Ureter (tissue), 1 donor: ENCODE data around the gene TMEM131L. TPM values are rescaled to one million over a fixed set of nuclear protein-coding genes. Genes with fewer than 3 reads are reported as not detected.

Experiments used
- DNase-seq: peaks from one replicate; pipeline ENCODE4 v3.0.0-alpha.2; 2020; ENCODE audit warnings: low spot score
- total RNA-seq: library from RNA; stranded (reverse); gene quantifications from one replicate; pipeline ENCODE4 v1.2.4, GENCODE V29; 2023
- donor health status: DM: yes; HTN: yes; CAD: no.

Gene TMEM131L
- total RNA-seq, 1 donor from 2014 or later, result 12.1 TPM

DNA sequence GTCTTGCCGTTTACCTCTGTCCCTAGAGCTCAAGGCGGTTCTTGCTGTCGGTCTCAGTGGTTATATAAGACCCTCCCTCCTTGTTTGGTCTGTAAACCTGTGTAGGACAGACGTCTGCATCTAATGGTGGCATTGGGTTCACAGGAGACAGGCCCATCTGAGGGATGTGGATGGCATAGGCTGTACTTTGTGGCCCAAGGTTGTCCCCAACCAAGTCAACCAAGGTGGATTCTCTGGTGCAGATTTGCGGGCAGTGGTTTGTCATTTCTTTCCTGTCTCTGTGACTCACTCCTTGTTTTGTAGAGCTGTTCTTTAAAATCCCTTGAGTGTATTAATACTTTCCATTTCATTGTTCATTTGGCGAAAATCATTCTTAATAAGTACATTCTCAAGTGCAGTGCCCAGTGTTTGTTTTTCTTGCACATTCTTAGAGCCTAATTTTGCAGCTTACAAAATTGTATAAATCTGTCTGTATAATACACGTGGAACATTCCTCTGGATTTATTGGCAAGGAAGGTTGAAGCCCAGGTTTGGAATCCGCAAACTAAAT, 149.9 kb downstream of the TMEM131L start:
- DNase-seq, result no peak

DNA sequence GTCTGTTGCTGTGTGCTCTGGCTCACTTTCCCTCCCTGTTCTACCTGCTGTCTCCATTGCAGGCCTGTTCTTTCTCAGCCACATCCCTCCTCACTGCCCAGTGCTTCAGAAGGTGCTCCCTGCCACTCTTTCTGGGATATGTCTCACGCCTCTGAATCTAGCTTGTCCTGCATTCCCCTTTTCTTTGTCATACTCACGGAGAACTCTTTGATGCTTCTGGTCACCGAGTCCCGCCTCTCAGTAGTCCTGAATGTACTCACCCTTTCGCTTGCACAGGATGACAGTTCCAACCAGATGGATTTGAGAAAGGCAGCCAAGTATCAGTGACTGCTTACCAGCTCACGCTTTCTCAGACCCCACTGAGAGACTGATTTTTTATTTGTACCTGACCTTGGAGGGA, 152.7 kb downstream of the TMEM131L start:
- DNase-seq, result no peak

DNA sequence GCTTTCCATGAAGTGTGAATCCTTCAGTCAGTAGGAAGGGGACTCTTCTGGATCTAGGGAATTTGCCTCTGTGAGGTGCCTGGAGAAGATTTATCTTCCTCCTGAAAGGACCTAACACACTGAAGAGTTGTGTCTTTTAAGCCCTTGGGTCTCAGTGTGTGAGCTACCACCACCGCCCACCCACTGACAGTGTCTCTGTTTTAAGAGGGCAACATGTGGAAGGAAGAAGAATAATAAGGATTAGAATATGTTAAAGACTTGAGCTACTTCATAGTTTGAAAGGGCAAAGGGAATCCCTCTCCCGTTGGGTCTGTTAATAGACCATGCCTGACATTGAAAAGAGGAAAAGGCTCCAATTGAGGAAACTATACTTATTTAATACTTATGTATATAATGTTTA, 153.7 kb downstream of the TMEM131L start:
- DNase-seq, result no peak

DNA sequence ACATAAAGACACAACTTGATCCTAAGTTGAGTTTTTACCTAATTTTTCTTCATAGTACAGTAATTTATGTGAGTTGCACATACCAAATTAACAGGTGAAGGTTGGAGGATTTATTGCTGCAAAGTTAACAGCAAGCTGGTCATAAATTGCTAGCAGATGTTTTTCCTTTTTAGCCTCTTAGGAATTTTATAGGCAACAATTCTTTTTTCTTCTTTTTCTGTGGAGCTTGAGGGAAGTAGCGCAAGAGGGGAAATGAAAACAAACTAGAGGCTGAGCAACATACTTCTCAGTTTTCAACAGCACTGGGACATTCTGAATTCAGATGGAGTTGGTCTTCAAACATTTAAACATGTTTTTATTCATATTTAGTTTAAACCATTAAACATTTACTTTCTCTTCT, 154.2 kb downstream of the TMEM131L start:
- no peak for DNase-seq

DNA sequence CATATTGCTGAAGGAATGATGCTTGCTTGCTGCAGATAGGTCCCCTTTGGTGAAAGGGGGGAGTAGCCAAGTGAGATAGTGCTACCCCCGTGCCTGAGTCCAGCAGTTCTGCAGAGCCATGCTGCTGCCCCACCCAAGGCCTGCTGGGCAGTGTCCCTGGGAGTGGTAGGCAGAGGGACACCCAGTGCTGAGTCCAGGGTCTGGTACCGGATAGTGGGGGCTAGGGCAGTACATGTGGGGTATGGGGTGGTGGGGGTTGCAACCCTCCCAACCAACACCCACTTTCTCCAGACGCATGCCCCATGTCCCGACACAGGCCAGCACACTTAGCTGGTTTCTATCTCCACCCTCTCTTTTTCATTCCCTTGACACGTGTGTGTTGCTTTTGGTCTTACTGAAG, 155.9 kb downstream of the TMEM131L start:
- no peak for DNase-seq

DNA sequence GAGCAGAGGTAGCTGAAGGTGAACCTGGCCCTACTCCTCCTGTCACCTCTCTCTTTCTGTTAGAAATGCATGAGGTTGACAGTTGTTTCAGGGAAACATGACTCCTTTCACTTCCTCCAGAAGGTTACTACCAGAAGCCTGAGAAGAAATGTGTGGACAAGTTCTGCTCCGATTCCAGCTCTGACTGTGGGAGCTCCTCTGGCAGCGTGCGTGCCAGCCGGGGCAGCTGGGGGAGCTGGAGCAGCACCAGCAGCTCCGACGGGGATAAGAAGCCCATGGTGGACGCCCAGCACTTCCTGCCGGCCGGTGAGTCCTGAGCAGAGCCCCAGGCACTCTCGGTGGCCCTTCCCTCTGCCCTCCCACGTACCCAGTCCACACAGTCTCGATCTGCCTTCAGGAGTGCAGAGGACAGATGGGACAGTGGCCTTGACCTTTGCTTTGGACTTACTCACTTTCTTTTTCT, 156.6 kb downstream of the TMEM131L start:
- no peak for DNase-seq

DNA sequence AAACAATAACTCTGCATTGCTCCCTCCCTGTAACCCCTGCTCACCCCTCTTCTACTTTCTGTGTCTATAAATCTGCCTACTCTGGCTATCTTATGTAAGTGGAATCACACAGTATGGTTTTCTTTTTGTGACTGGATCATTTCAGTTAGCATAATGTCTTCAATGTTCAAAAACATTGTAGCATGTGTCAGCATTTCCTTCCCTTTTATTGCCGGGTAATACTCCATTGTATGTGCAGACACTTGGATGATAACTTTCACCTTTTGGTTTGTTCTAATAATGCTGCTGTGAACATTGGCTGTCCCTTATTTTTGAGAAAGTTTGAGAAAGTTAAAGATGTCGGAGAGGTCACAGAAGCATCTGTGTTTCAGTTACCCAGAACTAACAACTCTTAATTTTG, 157.3 kb downstream of the TMEM131L start:
- no peak for DNase-seq

DNA sequence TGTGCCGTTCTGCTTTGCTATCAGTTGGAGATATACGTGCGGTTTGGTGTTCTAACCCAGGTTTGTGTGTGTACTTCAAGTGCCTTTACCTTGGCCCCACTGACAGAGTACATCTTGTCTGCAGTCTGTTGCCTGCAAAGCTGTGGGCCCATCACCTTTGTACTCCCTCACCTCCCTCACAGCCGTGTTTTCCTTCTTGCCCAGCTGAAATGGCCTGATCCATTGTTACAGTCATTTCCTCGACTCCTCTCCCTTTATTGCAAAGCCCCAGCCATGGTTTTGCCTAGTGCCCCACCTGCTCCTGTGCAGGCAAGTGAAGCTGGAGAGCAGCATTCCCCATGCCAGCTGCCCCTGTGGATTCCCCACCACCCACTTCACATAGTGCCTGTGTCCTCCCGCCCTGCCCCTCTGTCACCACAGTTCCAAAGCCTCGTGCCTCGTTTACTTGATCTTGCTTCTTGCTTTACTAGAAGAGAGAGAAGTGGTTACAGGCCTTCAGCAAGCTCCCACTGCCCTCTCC, 162.7 kb downstream of the TMEM131L start:
- DNase-seq, result no peak

DNA sequence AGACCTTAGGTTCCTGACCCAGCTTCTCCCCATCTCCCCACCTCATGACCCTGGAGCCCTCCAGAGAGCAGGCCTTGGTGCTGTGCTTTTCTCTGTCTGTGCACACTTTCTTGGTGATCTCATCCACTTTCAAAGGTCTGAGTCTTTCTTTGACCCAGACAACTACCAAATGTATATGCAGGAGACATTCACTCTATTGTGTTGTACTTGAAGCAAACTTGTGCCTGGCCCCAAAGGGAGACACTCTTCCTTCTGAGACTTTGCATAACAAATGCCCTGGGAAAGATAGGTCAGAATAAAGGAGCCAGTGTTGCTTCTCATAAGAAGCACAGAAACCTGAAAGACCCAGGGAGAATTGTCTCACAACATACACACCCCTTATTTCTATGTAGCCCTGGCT, 163.6 kb downstream of the TMEM131L start:
- DNase-seq, result no peak

DNA sequence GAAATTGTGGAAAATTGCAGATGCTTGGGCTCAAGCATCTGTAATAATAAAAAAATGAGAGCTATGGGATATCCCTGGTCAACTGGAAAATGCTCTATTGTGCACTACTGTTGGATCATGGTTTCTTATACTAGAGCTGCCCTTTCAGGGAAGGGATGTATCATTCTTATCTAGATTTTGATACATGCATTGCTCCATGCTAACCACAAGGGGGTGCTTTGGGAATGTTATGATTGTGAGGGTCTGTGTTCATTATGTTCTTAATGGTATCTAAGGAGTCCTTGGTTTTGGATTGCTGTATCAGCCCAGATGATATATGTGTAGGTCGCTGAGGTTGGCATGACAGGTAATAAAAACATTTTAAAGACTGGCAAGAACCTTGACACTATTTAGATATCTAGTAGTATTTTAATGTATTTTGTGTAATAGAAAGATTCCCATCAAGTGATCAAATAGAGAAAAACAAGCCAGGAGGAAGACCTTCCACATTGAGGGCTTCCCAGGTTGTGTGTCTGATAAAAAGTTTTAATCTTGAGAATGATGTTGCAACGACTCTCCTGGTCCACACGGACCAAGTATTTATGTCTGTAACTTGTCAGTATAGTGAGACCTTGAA, 168.7 kb downstream of the TMEM131L start:
- DNase-seq, result no peak

DNA sequence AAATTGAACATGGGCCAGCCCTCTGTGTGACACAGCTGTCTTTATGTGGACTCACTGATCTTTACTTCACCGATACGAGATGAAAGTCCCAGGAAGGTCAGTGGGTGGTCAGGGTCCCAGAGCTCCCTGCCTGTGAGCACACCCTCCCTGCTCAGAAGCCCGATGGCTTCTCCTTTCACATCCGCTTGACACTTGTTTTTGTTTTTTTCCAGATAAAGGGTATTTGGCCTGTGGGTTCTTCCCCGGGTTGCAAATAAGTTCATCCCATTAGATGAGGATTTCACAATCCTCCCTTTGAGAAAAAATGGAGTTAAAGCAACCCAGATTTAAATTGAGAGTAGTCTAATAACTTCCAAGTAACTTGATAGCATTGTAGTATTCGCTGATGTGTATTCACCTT, 169.7 kb downstream of the TMEM131L start:
- DNase-seq, result no peak

DNA sequence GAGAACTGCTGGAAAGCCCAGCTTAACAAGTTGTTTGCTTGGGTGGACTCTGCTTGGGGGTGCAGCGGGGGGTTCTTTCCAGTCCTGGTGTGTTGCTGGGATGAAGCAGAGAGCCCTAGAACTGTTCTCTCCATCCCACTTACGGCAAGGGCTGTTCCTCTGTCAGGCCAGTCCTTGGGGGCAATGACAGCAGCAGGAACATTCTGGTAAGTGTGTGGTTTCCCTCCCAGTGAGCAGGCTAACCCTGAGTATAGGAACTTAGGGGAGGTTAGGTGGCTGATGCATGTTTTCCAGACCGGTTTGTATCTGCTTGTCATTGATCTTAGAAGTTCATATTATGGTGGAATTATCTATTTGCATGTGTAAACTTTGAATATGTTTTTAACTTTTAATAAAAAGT, 171.0 kb downstream of the TMEM131L start:
- no peak for DNase-seq

DNA sequence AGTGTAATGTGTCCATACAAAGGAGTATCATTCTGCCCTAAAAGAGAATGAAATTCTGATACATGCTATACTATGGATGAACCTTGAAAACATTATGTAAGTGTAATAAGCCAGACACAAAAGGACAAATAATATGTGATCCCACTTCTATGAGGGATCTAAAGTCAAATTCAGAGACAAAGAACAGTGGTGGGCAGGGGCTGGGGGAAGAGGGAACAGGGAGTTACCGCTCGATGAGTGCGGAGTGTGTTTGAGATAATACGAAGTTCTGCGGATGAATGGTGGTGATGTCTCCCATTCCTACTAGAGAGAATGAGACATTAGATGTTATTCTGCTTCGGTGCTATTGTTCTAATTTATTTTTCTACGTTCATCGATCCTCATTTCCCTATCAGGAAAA, 171.9 kb downstream of the TMEM131L start:
- DNase-seq, result no peak

DNA sequence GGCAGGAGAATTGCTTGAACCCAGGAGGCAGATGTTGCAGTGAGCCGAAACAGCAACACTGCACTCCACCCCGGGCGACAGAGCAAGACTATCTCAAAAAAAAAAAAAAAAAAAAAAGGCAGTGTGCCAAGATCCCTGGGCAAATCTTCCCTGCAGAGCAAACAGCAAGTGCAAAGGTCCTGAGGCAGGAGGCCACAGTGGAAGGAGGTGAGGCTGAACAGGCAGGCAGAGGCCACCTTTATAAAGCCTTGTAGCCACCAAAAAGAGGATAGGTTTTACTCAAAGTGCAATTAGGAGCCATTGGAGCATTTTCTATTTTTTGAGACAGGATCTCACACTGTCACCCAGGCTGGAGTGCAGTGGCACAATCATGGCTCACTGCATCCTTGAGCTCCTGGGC, 172.8 kb downstream of the TMEM131L start:
- no peak for DNase-seq

DNA sequence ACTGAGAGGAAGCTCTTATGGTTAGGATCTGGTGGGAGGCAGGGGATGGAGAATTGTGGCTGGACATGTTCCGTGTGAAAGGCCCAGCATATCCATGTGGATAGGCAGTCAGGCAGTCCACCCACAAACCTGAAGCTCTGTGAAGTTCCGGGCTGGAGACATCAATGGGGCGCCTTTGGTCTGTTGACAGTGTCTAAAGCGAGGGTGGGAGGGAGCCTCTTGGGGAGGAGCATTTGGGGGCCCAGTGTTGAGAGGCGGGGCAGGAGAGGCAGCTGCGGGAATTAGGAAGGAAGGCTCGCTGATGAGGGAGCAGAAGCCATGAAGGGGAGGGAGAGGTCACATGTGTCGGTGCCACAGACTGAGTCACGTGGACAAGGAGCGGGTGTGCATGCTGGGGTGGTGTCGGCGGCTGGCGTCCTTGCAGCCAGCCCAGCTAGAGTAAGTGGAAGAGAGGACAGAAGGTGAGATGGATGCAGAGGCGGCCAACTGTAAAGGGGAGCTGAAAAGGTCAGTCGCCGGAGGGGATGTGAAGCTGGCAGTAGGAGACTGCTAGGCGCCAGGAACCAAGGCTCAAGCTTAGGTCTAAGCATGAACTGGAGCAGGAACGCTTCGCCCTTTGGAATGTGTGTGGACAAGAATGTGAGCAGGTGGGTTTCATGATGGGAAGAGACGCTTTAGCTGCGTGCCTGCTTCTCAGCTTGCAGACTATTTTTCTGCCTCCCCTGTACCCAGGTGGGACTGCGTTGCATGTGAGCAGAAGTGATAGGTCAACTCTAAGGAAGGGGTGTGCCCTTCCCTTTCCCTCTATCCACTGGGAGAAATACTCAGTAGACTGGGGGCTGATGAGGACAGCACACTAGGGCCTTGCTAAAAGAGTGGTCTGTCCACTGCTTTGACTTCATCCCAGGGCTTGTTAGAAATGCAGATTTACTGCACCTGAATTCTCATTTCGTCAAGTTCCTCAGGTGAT, 174.0 kb downstream of the TMEM131L start:
- no peak for DNase-seq

DNA sequence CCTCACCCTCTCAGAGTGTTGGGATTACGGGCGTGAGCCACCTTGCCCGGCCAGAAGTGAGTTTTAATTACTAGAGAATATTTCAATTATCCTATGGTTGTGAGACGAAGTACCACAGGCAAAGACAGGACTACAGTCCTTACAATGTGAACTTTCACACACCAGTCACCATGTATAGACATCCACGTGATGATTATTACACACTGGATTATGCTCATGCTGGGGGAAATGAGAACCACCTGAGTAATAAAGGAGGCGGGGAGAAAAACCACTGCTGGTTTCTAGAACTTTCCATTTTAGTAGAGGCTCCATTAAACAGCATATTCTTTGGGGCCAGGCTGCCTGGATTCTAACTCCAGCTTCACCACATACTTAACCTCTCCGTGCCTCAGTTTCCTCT, 175.4 kb downstream of the TMEM131L start:
- no peak for DNase-seq

DNA sequence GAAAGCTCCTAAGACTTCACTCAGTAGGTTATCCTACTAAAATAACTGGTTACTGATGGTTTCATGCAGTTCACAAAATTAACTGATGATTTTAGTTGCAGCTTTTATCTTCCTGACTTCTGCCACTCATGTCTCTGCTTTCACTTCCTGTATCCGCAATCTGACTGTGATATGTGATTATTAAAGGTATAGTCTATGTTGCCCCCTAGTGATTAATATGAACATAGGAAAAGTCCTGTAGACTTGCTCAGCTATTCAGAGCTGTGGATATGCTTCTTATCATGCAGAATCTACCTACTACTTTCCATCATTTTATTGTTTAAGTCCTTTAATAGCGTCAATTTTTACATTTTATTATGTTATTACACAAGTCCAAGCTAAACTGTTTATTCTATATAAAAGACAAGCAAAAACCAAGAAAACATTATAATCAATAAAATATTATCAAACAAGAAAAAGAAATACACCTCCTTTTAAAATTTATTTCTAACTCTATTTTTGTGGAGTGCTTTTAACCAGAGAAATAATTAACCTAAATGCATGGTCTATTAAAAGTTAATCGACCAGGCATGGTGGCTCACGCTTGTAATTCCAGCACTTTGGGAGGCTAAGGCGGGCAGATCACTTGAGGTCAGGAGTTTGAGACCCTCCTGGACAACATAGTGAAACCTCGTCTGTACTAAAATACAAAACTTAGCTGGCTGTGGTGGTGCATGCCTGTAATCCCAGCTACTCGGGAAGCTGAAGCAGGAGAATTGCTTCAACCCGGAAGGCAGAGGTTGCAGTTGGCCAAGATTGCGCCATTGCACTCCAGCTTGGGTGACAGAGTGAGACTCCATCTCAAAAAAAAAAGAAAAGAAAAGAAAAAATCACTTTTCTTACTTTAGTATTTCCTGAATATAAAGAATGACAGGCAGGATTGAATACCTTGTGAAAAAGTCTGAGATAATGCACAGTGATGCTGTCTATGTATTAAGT, 177.5 kb downstream of the TMEM131L start:
- DNase-seq, result no peak

DNA sequence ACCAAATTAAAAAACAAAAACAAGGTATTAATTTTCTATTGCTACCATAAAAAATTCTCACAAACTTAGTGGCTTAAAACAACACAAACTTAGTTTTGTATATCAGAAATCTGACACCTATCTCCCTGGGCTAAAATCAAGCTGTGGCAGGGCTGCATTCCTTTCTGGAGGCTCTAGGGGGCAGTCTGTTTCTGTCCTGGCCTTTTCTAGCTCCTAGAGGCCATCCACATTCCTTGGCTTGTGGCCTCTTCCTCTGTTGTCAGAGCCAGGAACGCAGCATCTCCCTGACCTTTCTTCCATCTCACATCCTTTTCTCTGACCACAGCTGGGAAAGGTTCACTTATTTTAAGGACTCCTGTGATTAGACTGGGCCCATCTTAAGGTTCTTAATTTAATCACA, 179.0 kb downstream of the TMEM131L start:
- no peak for DNase-seq

DNA sequence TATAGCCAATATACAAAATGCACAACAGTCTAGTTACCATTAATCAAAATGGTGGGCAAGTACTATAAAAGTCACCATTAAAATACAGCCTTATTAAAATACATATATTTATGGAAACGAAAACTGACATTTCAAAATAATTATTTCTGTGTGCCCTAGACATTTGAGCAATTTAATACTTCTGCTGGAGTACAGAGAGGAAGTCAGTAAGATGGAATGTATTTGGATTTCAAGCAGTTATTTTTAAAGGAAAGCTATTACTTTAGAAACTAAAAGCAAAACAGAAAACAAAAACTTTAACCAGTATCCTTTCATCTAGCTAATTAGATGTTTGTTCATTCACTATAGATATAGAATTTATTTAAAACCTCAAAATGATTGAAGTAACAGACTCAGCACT, 180.1 kb downstream of the TMEM131L start:
- DNase-seq, result no peak

DNA sequence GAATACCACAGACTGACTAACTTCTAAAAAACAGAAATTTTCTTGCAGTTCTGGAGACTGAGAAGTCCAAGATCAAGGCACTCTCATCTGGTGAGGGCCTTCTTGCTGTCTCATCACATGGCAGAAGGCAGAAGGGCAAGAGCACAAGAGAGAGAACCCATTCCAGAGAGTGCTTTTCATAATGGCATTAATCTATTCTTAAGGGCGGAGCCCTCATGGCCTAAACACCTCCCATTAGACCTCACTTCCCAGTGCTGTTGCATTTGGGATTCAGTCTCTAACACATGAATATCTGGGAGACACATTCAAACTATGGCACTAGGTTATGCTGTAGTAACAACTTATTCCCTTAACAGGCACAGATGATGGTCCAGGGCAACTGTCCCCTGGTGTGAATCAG, 180.8 kb downstream of the TMEM131L start:
- no peak for DNase-seq

DNA sequence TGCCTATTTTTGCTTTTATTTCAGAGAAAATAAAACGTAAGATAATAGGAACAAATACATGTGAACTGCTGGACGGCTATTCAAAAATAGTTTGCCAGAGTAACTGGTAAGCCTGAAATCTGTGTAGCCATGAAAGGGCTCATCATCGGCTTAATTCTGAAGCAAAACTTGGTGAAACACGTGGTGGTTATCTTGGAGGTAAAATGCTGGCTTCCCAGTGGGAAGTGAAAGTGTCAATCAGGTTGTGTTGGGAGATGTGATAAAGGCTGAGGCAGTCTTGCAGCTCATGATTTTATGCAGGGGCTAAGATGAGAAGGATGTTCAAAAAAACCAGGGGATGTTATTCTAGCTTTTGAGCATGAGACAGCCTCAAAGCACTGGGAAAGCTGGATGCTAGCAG, 181.8 kb downstream of the TMEM131L start:
- DNase-seq, result no peak
